Measurements from ENCODE around the gene GNL1.
A peak's percentile ranks its signal among the peaks of the same experiment; 100 is the strongest.
"Not testable (repeated sequence)": the region's sequence is repeated elsewhere in the genome, so short reads cannot be mapped to it uniquely, and the experiment has no call there.

Gene GNL1

GRCh38 chr6:30526444-30526843, 29.8 kb downstream of the GNL1 start:
- not testable (repeated sequence) for DNase-seq

- not testable (repeated sequence) for DNase-seq
These were observed 34.3 kb downstream of the GNL1 start for GRCh38 chr6:30521952-30522351.

- not testable (repeated sequence) for DNase-seq
These were observed 35.2 kb downstream of the GNL1 start for GRCh38 chr6:30521082-30521481.

- no peak for DNase-seq
These were observed 35.8 kb downstream of the GNL1 start for GRCh38 chr6:30520522-30520921.

GRCh38 chr6:30518505-30519145, 37.7 kb downstream of the GNL1 start:
- not testable (repeated sequence) for DNase-seq

- DNase-seq, result not testable (repeated sequence)
These were observed 38.4 kb downstream of the GNL1 start for GRCh38 chr6:30517767-30518504.

GRCh38 chr6:30516754-30517076, 39.6 kb downstream of the GNL1 start:
- not testable (repeated sequence) for DNase-seq

GRCh38 chr6:30515944-30516753, 40.1 kb downstream of the GNL1 start:
- peak; percentile 80 for DNase-seq

GRCh38 chr6:30515106-30515505, 41.2 kb downstream of the GNL1 start:
- no peak for DNase-seq

- DNase-seq, result no peak
These were observed 42.8 kb downstream of the GNL1 start for GRCh38 chr6:30513451-30513850.

- DNase-seq, result no peak
These were observed 45.1 kb downstream of the GNL1 start for GRCh38 chr6:30511169-30511546.

GRCh38 chr6:30510419-30511168, 45.7 kb downstream of the GNL1 start:
- DNase-seq, result no peak

GRCh38 chr6:30508890-30509736, 47.2 kb downstream of the GNL1 start:
- DNase-seq, result no peak

GRCh38 chr6:30507849-30508827, 48.2 kb downstream of the GNL1 start:
- DNase-seq, result no peak

- no peak for DNase-seq
These were observed 55.6 kb downstream of the GNL1 start for GRCh38 chr6:30500421-30501355.

- not testable (repeated sequence) for DNase-seq
These were observed 57.6 kb downstream of the GNL1 start for GRCh38 chr6:30498705-30499104.

GRCh38 chr6:30497714-30498113, 58.6 kb downstream of the GNL1 start:
- DNase-seq, result no peak

GRCh38 chr6:30497261-30497599, 59.1 kb downstream of the GNL1 start:
- not testable (repeated sequence) for DNase-seq

GRCh38 chr6:30495993-30496392, 60.3 kb downstream of the GNL1 start:
- DNase-seq, result no peak

GRCh38 chr6:30495060-30495459, 61.2 kb downstream of the GNL1 start:
- not testable (repeated sequence) for DNase-seq

All from stimulated activated CD4-positive, alpha-beta T cell treated with anti-CD3 and anti-CD28 coated beads, Interleukin-2, amount 100 ng/mL, for 48 hours (primary cell).